ENCODE results near the gene BCL11A.

GRCh38 chr2:60414495-60415138 is 138.8 kb downstream of the BCL11A start:
- TF ChIP-seq, protein P1, sequence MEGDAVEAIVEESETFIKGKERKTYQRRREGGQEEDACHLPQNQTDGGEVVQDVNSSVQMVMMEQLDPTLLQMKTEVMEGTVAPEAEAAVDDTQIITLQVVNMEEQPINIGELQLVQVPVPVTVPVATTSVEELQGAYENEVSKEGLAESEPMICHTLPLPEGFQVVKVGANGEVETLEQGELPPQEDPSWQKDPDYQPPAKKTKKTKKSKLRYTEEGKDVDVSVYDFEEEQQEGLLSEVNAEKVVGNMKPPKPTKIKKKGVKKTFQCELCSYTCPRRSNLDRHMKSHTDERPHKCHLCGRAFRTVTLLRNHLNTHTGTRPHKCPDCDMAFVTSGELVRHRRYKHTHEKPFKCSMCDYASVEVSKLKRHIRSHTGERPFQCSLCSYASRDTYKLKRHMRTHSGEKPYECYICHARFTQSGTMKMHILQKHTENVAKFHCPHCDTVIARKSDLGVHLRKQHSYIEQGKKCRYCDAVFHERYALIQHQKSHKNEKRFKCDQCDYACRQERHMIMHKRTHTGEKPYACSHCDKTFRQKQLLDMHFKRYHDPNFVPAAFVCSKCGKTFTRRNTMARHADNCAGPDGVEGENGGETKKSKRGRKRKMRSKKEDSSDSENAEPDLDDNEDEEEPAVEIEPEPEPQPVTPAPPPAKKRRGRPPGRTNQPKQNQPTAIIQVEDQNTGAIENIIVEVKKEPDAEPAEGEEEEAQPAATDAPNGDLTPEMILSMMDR (IDR thresholded peaks at IDR 0.05; ENCODE audit: low read depth, low read length, poor library complexity, severe bottlenecking), result no peak
- TF ChIP-seq EZH2phosphoT487 (IDR thresholded peaks at IDR 0.05; ENCODE audit: borderline replicate concordance, low read length), result no peak

Measured in DOHH2 (cell line).